CD8-positive, alpha-beta memory T cell (primary cell): Measurements from ENCODE around the gene RCOR3. TPM values are rescaled to one million over a fixed set of nuclear protein-coding genes. Genes with fewer than 3 reads are reported as not detected.

Experiments used
- CTCF ChIA-PET: fragments of 350-600 bp; sonication (Branson Sonifier 250); formaldehyde crosslinking; loops from one replicate; lab custom pipeline; 2021; ENCODE audit warnings: antibody characterized with exemption; lab: Charles Lee
- POLR2A ChIA-PET: fragments of 350-600 bp; sonication (Branson Sonifier 250); formaldehyde crosslinking; loops from one replicate; lab custom pipeline; 2021; ENCODE audit warnings: antibody characterized with exemption; lab: Charles Lee
- DNase-seq, 5 donors: peaks; one replicate each; pipeline versions ENCODE4 v3.0.0 to v3.0.0-alpha.2; 2020 to 2022; ENCODE audit warnings: mixed read lengths in 1 of 5
- H3K27ac ChIP-seq: one replicate; pipeline ENCODE4 v1.7.0; 2013; ENCODE audit warnings: low read depth, mild to moderate bottlenecking, low read length, moderate library complexity
- H3K27me3 ChIP-seq: 2 replicates; pipeline ENCODE4 v1.7.0; 2013; ENCODE audit warnings: low read length, mild to moderate bottlenecking; ENCODE audit not compliant: insufficient read depth, poor library complexity, severe bottlenecking
- H3K36me3 ChIP-seq: 2 replicates; pipeline ENCODE4 v1.7.0; 2013; ENCODE audit warnings: mild to moderate bottlenecking, low read length, moderate library complexity; ENCODE audit not compliant: insufficient read depth
- H3K4me1 ChIP-seq: 2 replicates; pipeline ENCODE4 v1.7.0; 2013; ENCODE audit warnings: mild to moderate bottlenecking, low read length, moderate library complexity; ENCODE audit not compliant: insufficient read depth
- H3K4me3 ChIP-seq: 2 replicates; pipeline ENCODE4 v1.7.0; 2013; ENCODE audit warnings: mild to moderate bottlenecking, low read length
- H3K9me3 ChIP-seq: 2 replicates; pipeline ENCODE4 v1.7.0; 2013; ENCODE audit warnings: mild to moderate bottlenecking, low read length
- H3K27ac Mint-ChIP-seq, 8 donors: one replicate each; pipeline ENCODE4 v1.8.0; 2020 to 2021; ENCODE audit warnings: mixed read lengths in 8 of 8, mild to moderate bottlenecking in 6 of 8, inconsistent platforms in 3 of 8, moderate library complexity in 3 of 8
- H3K27me3 Mint-ChIP-seq, 2 donors: one replicate each; pipeline ENCODE4 v1.8.0; 2020 to 2021; ENCODE audit warnings: mixed read lengths in 2 of 2, mild to moderate bottlenecking in 1 of 2, moderate library complexity in 1 of 2
- H3K36me3 Mint-ChIP-seq, 3 donors: one replicate each; pipeline ENCODE4 v1.8.0; 2020 to 2021; ENCODE audit warnings: mixed read lengths in 3 of 3, inconsistent platforms in 1 of 3, mild to moderate bottlenecking in 1 of 3
- H3K4me1 Mint-ChIP-seq, 3 donors: one replicate each; pipeline ENCODE4 v1.8.0; 2020 to 2021; ENCODE audit warnings: mixed read lengths in 3 of 3, inconsistent platforms in 1 of 3, mild to moderate bottlenecking in 1 of 3
- H3K4me3 Mint-ChIP-seq, 7 donors: one replicate each; pipeline ENCODE4 v1.8.0; 2020 to 2021; ENCODE audit warnings: mixed read lengths in 7 of 7, mild to moderate bottlenecking in 6 of 7, moderate library complexity in 4 of 7, inconsistent platforms in 2 of 7
- H3K9me3 Mint-ChIP-seq, 5 donors: one replicate each; pipeline ENCODE4 v1.8.0; 2020 to 2022; ENCODE audit warnings: mixed read lengths in 5 of 5, mild to moderate bottlenecking in 3 of 5, moderate library complexity in 2 of 5, inconsistent platforms in 1 of 5
- polyA plus RNA-seq: library from polyadenylated mRNA; unstranded; fragments of 300-500 nt; fragmentation: Illumina TruSeq; gene quantifications from one replicate; pipeline ENCODE4 v1.2.3, GENCODE V29; 2021
- total RNA-seq, 2 experiments: library from RNA; stranded (reverse); gene quantifications; one replicate each; pipeline ENCODE4 v1.2.3, GENCODE V29; 2021

Gene RCOR3
- total and polyA plus RNA-seq, 3 experiments from 2014 or later = 25.6 to 36.4 (median 33.9) TPM

- ChIA-PET CTCF (interaction anchor here (0.8 to 2.1 kb wide), 3 partner anchors 14 to 27 kb away, joined by 3 to 6 read pairs (median 3); partner anchors contain the start of gene TRAF5), POLR2A (no interaction called here)
- Mint-ChIP-seq H3K4me1 (peaks cover 62 to 83% (median 75%) of the 10 kb centered on the region in 3 donors), H3K9me3 (peaks cover 0 to 2% (median 0%) of the 10 kb centered on the region in 5 donors), H3K27me3 (no peaks in the 10 kb centered on the region), H3K36me3 (peaks cover 0 to 46% (median 7%) of the 10 kb centered on the region in 3 donors), H3K4me3 (peak overlapping the region; percentile 70 to 89 (median 83)), H3K27ac (peak overlapping the region; percentile 86 to 97 (median 96))
- Histone ChIP-seq H3K4me3 (no peak overlapping the region), H3K27me3 (no peaks in the 10 kb centered on the region), H3K9me3 (no peaks in the 10 kb centered on the region), H3K36me3 (peaks cover 6% of the 10 kb centered on the region), H3K4me1 (peaks cover 54% of the 10 kb centered on the region), H3K27ac (no peak overlapping the region)
- DNase-seq = no peak
Observed at GRCh38 chr1:211353562-211354212, 94.5 kb downstream of the RCOR3 start.

- H3K27ac ChIP-seq = no peak overlapping the region
- no peak for DNase-seq
- no peaks in the 10 kb centered on the region for H3K9me3 ChIP-seq
- Mint-ChIP-seq H3K4me3 (no peak overlapping the region), H3K36me3 (peaks cover 3 to 61% (median 14%) of the 10 kb centered on the region in 3 donors), H3K27ac (peak overlapping the region in 6 of 8 donors; percentile 20 to 97 (median 60)), H3K4me1 (peaks cover 51 to 74% (median 64%) of the 10 kb centered on the region in 3 donors), H3K27me3 (no peaks in the 10 kb centered on the region), H3K9me3 (peaks cover 0 to 2% (median 0%) of the 10 kb centered on the region in 5 donors)
- H3K27me3 ChIP-seq = no peaks in the 10 kb centered on the region
- ChIA-PET CTCF (interaction anchor here (0.8 to 2.3 kb wide), 4 partner anchors 10 to 38 kb away, joined by 3 to 13 read pairs (median 5); no protein-coding TSS in a partner anchor), POLR2A (interaction anchor here (0.9 kb wide), 1 partner anchor 28 kb away, joined by 4 read pairs; no protein-coding TSS in a partner anchor)
- H3K4me1 ChIP-seq = peaks cover 36% of the 10 kb centered on the region
- no peak overlapping the region for H3K4me3 ChIP-seq
- H3K36me3 ChIP-seq = peaks cover 24% of the 10 kb centered on the region
Observed at GRCh38 chr1:211355873-211356272, 96.7 kb downstream of the RCOR3 start.

- DNase-seq = no peak
- peaks cover 43 to 66% (median 55%) of the 10 kb centered on the region in 3 donors for H3K4me1 Mint-ChIP-seq
- no peak overlapping the region for H3K4me3 Mint-ChIP-seq
- H3K27ac Mint-ChIP-seq = peak overlapping the region; percentile 14 to 78 (median 62)
- CTCF ChIA-PET = interaction anchor here (1.1 to 2.3 kb wide), 6 partner anchors 21 to 113 kb away, joined by 3 to 13 read pairs (median 5); no protein-coding TSS in a partner anchor
- Histone ChIP-seq H3K9me3 (no peaks in the 10 kb centered on the region), H3K4me1 (peaks cover 27% of the 10 kb centered on the region), H3K27ac (no peak overlapping the region), H3K27me3 (no peaks in the 10 kb centered on the region), H3K36me3 (peaks cover 25% of the 10 kb centered on the region), H3K4me3 (no peak overlapping the region)
- H3K36me3 Mint-ChIP-seq = peaks cover 3 to 68% (median 15%) of the 10 kb centered on the region in 3 donors
- H3K9me3 Mint-ChIP-seq = peaks cover 0 to 2% (median 0%) of the 10 kb centered on the region in 5 donors
- H3K27me3 Mint-ChIP-seq = no peaks in the 10 kb centered on the region
- POLR2A ChIA-PET = interaction anchor here (0.5 kb wide), 1 partner anchor 719 kb away, joined by 3 read pairs; no protein-coding TSS in a partner anchor
Observed at GRCh38 chr1:211356723-211357407, 97.7 kb downstream of the RCOR3 start.

GRCh38 chr1:211358685-211359084 lies 99.5 kb downstream of the RCOR3 start:
- Mint-ChIP-seq H3K36me3 (peaks cover 3 to 68% (median 15%) of the 10 kb centered on the region in 3 donors), H3K4me1 (peaks cover 26 to 47% (median 37%) of the 10 kb centered on the region in 3 donors), H3K27ac (no peak overlapping the region), H3K4me3 (no peak overlapping the region), H3K9me3 (no peaks in the 10 kb centered on the region), H3K27me3 (no peaks in the 10 kb centered on the region)
- H3K4me3 ChIP-seq = no peak overlapping the region
- ChIA-PET POLR2A (no interaction called here), CTCF (interaction anchor here (0.7 to 1.3 kb wide), 2 partner anchors 9 to 29 kb away, joined by 3 read pairs; no protein-coding TSS in a partner anchor)
- no peaks in the 10 kb centered on the region for H3K27me3 ChIP-seq
- H3K36me3 ChIP-seq = peaks cover 25% of the 10 kb centered on the region
- no peak overlapping the region for H3K27ac ChIP-seq
- no peaks in the 10 kb centered on the region for H3K9me3 ChIP-seq
- DNase-seq = no peak
- peaks cover 9% of the 10 kb centered on the region for H3K4me1 ChIP-seq

GRCh38 chr1:211359876-211360275 lies 100.7 kb downstream of the RCOR3 start:
- H3K4me1 Mint-ChIP-seq = peaks cover 16 to 35% (median 26%) of the 10 kb centered on the region in 3 donors
- no peaks in the 10 kb centered on the region for H3K9me3 Mint-ChIP-seq
- ChIA-PET CTCF (interaction anchor here (1.3 to 2.7 kb wide), 2 partner anchors 30 to 36 kb away, joined by 3 to 8 read pairs; no protein-coding TSS in a partner anchor), POLR2A (no interaction called here)
- H3K27ac Mint-ChIP-seq = peak overlapping the region in 6 of 8 donors; percentile 1 to 69 (median 48)
- H3K4me3 Mint-ChIP-seq = no peak overlapping the region
- no peak for DNase-seq
- Histone ChIP-seq H3K27me3 (no peaks in the 10 kb centered on the region), H3K4me1 (no peaks in the 10 kb centered on the region), H3K9me3 (no peaks in the 10 kb centered on the region), H3K36me3 (peaks cover 30% of the 10 kb centered on the region), H3K4me3 (no peak overlapping the region), H3K27ac (no peak overlapping the region)
- no peaks in the 10 kb centered on the region for H3K27me3 Mint-ChIP-seq
- peaks cover 3 to 70% (median 15%) of the 10 kb centered on the region in 3 donors for H3K36me3 Mint-ChIP-seq

- no peak for DNase-seq
- ChIA-PET CTCF (interaction anchor here (2.7 kb wide), 1 partner anchor 38 kb away, joined by 8 read pairs; no protein-coding TSS in a partner anchor), POLR2A (no interaction called here)
- peaks cover 8 to 24% (median 14%) of the 10 kb centered on the region in 3 donors for H3K4me1 Mint-ChIP-seq
- H3K27ac Mint-ChIP-seq = peak overlapping the region in 1 of 8 donors; percentile 76
- H3K27me3 Mint-ChIP-seq = no peaks in the 10 kb centered on the region
- Histone ChIP-seq H3K27ac (no peak overlapping the region), H3K4me3 (no peak overlapping the region), H3K36me3 (peaks cover 37% of the 10 kb centered on the region), H3K9me3 (no peaks in the 10 kb centered on the region), H3K27me3 (no peaks in the 10 kb centered on the region), H3K4me1 (no peaks in the 10 kb centered on the region)
- no peaks in the 10 kb centered on the region for H3K9me3 Mint-ChIP-seq
- peaks cover 3 to 73% (median 13%) of the 10 kb centered on the region in 3 donors for H3K36me3 Mint-ChIP-seq
- no peak overlapping the region for H3K4me3 Mint-ChIP-seq
Observed at GRCh38 chr1:211361202-211361601, 102.0 kb downstream of the RCOR3 start.
